ENCODE results near the gene ZP1. TPM values are rescaled to one million over a fixed set of nuclear protein-coding genes. Genes with fewer than 3 reads are reported as not detected.
A peak's percentile ranks its signal among the peaks of the same experiment; 100 is the strongest.

Gene ZP1
- total and polyA plus RNA-seq, 2 of the 13 experiments (the other 11 are each of a cell fraction or from before 2014, with no cell fraction given), result 0.16 TPM; not detected in 1

DNA sequence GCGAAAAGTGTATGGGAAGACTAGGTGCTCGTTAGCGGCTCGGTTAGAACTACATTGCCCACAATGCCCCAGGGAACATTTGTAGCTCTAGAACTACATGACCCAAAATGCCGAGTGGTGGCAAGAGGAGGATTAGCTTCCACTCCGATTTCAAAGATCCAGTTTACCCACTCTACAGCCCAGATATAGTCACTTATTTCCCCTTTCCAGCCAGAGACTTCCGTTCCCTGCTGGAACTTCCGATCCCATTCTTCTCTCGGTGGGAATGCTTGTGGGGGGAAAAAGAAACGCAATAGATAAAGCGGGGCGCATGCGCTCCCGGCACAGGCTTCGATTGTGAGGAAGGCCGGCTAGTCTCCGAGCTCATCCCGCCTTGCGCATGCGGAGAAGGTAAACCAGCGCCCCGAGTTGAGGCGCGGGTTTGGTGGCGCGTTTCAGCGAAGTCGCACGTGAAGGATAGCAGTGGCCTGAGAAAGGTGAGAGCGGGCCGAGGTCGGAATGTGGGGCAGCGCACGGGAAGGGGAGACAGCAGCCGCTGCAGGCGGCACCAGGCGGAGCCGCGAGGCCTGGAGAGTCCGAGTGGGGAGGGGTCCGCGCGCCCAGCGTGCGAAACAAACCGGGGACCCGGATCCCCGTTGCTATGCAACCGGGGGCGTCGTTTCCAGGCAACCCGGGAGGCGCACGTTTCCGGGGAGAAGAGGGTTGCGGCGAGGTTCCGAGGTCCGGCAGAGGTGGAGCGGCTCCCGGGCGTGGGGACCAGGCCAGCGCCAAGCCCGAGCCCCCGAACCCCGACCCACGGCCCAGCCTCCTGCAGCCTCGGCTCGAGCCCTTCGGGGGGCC lies 46.7 kb downstream of the ZP1 start, which contains the start of gene TMEM109 (continued):
- TF ChIP-seq NPAS2 (CRISPR knock-in tag; IDR thresholded peaks at IDR 0.05; ENCODE audit: borderline replicate concordance) (no peak), SETDB1 (CRISPR knock-in tag; IDR thresholded peaks at IDR 0.05; ENCODE audit: borderline replicate concordance) (no peak), NBN (conservative IDR thresholded peaks at IDR 0.05) (no peak), SNAPC5 (CRISPR knock-in tag; IDR thresholded peaks at IDR 0.05; ENCODE audit: borderline replicate concordance) (0 out of 2 replicates have a peak, but pooled peaks have one; percentile 38), XRCC5 (optimal IDR thresholded peaks at IDR 0.05; ENCODE audit: low read length) (no peak), ZFP36 (IDR thresholded peaks at IDR 0.05; ENCODE audit: borderline replicate concordance, low read depth, low read length, partially characterized antibody) (no peak), SSRP1 (CRISPR knock-in tag; IDR thresholded peaks at IDR 0.05) (no peak), HDAC2 (CRISPR knock-in tag; IDR thresholded peaks at IDR 0.05) (no peak), ZNF121 (CRISPR knock-in tag; IDR thresholded peaks at IDR 0.05) (no peak), PLSCR1 (CRISPR knock-in tag; IDR thresholded peaks at IDR 0.05; ENCODE audit: borderline replicate concordance) (no peak), ZSCAN31 (CRISPR knock-in tag; IDR thresholded peaks at IDR 0.05; ENCODE audit: low read depth) (peak; percentile 78; the same call in 1 of the 2 replicates), PHF21A (CRISPR knock-in tag; IDR thresholded peaks at IDR 0.05) (no peak), RBAK (CRISPR knock-in tag; IDR thresholded peaks at IDR 0.05) (no peak), AHDC1 (CRISPR knock-in tag; IDR thresholded peaks at IDR 0.05; ENCODE audit: borderline replicate concordance) (no peak)
- TF ChIP-seq, protein P1, sequence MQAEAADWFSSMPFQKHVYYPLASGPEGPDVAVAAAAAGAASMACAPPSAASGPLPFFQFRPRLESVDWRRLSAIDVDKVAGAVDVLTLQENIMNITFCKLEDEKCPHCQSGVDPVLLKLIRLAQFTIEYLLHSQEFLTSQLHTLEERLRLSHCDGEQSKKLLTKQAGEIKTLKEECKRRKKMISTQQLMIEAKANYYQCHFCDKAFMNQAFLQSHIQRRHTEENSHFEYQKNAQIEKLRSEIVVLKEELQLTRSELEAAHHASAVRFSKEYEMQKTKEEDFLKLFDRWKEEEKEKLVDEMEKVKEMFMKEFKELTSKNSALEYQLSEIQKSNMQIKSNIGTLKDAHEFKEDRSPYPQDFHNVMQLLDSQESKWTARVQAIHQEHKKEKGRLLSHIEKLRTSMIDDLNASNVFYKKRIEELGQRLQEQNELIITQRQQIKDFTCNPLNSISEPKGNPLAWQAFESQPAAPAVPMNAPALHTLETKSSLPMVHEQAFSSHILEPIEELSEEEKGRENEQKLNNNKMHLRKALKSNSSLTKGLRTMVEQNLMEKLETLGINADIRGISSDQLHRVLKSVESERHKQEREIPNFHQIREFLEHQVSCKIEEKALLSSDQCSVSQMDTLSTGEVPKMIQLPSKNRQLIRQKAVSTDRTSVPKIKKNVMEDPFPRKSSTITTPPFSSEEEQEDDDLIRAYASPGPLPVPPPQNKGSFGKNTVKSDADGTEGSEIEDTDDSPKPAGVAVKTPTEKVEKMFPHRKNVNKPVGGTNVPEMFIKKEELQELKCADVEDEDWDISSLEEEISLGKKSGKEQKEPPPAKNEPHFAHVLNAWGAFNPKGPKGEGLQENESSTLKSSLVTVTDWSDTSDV (CRISPR knock-in tag; IDR thresholded peaks at IDR 0.05), result no peak
- TF ChIP-seq, protein P2, sequence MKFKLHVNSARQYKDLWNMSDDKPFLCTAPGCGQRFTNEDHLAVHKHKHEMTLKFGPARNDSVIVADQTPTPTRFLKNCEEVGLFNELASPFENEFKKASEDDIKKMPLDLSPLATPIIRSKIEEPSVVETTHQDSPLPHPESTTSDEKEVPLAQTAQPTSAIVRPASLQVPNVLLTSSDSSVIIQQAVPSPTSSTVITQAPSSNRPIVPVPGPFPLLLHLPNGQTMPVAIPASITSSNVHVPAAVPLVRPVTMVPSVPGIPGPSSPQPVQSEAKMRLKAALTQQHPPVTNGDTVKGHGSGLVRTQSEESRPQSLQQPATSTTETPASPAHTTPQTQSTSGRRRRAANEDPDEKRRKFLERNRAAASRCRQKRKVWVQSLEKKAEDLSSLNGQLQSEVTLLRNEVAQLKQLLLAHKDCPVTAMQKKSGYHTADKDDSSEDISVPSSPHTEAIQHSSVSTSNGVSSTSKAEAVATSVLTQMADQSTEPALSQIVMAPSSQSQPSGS (CRISPR knock-in tag; IDR thresholded peaks at IDR 0.05), result no peak
- TF ChIP-seq, protein P3, sequence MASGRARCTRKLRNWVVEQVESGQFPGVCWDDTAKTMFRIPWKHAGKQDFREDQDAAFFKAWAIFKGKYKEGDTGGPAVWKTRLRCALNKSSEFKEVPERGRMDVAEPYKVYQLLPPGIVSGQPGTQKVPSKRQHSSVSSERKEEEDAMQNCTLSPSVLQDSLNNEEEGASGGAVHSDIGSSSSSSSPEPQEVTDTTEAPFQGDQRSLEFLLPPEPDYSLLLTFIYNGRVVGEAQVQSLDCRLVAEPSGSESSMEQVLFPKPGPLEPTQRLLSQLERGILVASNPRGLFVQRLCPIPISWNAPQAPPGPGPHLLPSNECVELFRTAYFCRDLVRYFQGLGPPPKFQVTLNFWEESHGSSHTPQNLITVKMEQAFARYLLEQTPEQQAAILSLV (CRISPR knock-in tag; IDR thresholded peaks at IDR 0.05; ENCODE audit: borderline replicate concordance), result no peak; the same call in 1 of the 2 replicates
